ENCODE measurements around the gene THOC6. TPM values are rescaled to one million over a fixed set of nuclear protein-coding genes. Genes with fewer than 3 reads are reported as not detected.

THOC6 gene
- polyA plus RNA-seq, 1 donor from 2014 or later: 11.4 TPM

GRCh38 chr16:3065069-3065741, 41.4 kb downstream of the THOC6 start, which contains the start of gene IL32:
IL32 (plus strand) TSS chr16:3065640; CDS start chr16:3065812, 172 bp downstream.
- H3K36me3 ChIP-seq (ENCODE audit: insufficient read depth, low read length): no peaks in the 10 kb centered on the region
- H3K9ac ChIP-seq (ENCODE audit: low read length): no peak within 1 kb of the TSS
- no peak within 1 kb of the TSS for H3K4me2 ChIP-seq (ENCODE audit: low read length)

GRCh38 chr16:3065742-3066439, 42.1 kb downstream of the THOC6 start:
- Histone ChIP-seq H3K9me3 (ENCODE audit: low read length) (no peaks in the 10 kb centered on the region), H3K27me3 (ENCODE audit: insufficient read depth, low read depth, low read length) (no peaks in the 10 kb centered on the region), H3K4me2 (ENCODE audit: low read length) (no peak overlapping the region), H3K4me3 (ENCODE audit: low read length) (no peak overlapping the region), H3K27ac (ENCODE audit: low read length) (no peak overlapping the region), H4K20me1 (ENCODE audit: insufficient read depth) (no peaks in the 10 kb centered on the region), H3K79me2 (replicated peaks; ENCODE audit: insufficient read depth, low read length) (no peaks in the 10 kb centered on the region), H3F3A (ENCODE audit: insufficient read depth, low read length, poor library complexity, severe bottlenecking) (no peaks in the 10 kb centered on the region), H3K9ac (ENCODE audit: low read length) (no peak overlapping the region), H2AFZ (ENCODE audit: low read depth, low read length) (no peak overlapping the region), H3K9me2 (ENCODE audit: insufficient read depth, low read length) (no peaks in the 10 kb centered on the region), H3K36me3 (ENCODE audit: insufficient read depth, low read length) (no peaks in the 10 kb centered on the region)
- TF ChIP-seq EP300 (conservative IDR thresholded peaks at IDR 0.05; ENCODE audit: poor library complexity, severe bottlenecking) (no peak), EZH2 (IDR thresholded peaks at IDR 0.05; ENCODE audit: borderline replicate concordance, insufficient read depth, low read length, poor library complexity, severe bottlenecking) (no peak), RAD21 (conservative IDR thresholded peaks at IDR 0.05) (no peak), TAF1 (IDR thresholded peaks at IDR 0.05; ENCODE audit: low read depth) (no peak), SMC3 (conservative IDR thresholded peaks at IDR 0.05; ENCODE audit: poor library complexity) (no peak), POLR2AphosphoS5 (IDR thresholded peaks at IDR 0.05) (no peak), MXI1 (conservative IDR thresholded peaks at IDR 0.05; ENCODE audit: poor library complexity, severe bottlenecking) (no peak)
- TF ChIP-seq, protein P1, sequence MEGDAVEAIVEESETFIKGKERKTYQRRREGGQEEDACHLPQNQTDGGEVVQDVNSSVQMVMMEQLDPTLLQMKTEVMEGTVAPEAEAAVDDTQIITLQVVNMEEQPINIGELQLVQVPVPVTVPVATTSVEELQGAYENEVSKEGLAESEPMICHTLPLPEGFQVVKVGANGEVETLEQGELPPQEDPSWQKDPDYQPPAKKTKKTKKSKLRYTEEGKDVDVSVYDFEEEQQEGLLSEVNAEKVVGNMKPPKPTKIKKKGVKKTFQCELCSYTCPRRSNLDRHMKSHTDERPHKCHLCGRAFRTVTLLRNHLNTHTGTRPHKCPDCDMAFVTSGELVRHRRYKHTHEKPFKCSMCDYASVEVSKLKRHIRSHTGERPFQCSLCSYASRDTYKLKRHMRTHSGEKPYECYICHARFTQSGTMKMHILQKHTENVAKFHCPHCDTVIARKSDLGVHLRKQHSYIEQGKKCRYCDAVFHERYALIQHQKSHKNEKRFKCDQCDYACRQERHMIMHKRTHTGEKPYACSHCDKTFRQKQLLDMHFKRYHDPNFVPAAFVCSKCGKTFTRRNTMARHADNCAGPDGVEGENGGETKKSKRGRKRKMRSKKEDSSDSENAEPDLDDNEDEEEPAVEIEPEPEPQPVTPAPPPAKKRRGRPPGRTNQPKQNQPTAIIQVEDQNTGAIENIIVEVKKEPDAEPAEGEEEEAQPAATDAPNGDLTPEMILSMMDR (IDR thresholded peaks at IDR 0.05; ENCODE audit: poor library complexity, severe bottlenecking): no peak

More at GRCh38 chr16:3065069-3065741, 41.4 kb downstream of the THOC6 start, which contains the start of gene IL32:
- Histone ChIP-seq H4K20me1 (ENCODE audit: insufficient read depth) (no peaks in the 10 kb centered on the region), H3K9me3 (ENCODE audit: low read length) (no peaks in the 10 kb centered on the region), H3K4me3 (ENCODE audit: low read length) (no peak within 1 kb of the TSS), H3F3A (ENCODE audit: insufficient read depth, low read length, poor library complexity, severe bottlenecking) (no peaks in the 10 kb centered on the region), H3K27ac (ENCODE audit: low read length) (no peak within 1 kb of the TSS), H3K27me3 (ENCODE audit: insufficient read depth, low read depth, low read length) (no peaks in the 10 kb centered on the region), H3K9me2 (ENCODE audit: insufficient read depth, low read length) (no peaks in the 10 kb centered on the region), H2AFZ (ENCODE audit: low read depth, low read length) (no peak within 1 kb of the TSS), H3K79me2 (replicated peaks; ENCODE audit: insufficient read depth, low read length) (no peaks in the 10 kb centered on the region)
- TF ChIP-seq, protein P1 (IDR thresholded peaks at IDR 0.05; ENCODE audit: poor library complexity, severe bottlenecking): no peak
- no peak for TF ChIP-seq MXI1 (conservative IDR thresholded peaks at IDR 0.05; ENCODE audit: poor library complexity, severe bottlenecking)
- no peak for TF ChIP-seq REST (IDR thresholded peaks at IDR 0.05; ENCODE audit: borderline replicate concordance)
- TF ChIP-seq TAF1 (IDR thresholded peaks at IDR 0.05; ENCODE audit: low read depth): no peak
- no peak for TF ChIP-seq EZH2 (IDR thresholded peaks at IDR 0.05; ENCODE audit: borderline replicate concordance, insufficient read depth, low read length, poor library complexity, severe bottlenecking)
- no peak for TF ChIP-seq RAD21 (conservative IDR thresholded peaks at IDR 0.05)
- TF ChIP-seq POLR2AphosphoS5 (IDR thresholded peaks at IDR 0.05): no peak
- no peak for TF ChIP-seq EP300 (conservative IDR thresholded peaks at IDR 0.05; ENCODE audit: poor library complexity, severe bottlenecking)
- no peak for TF ChIP-seq SMC3 (conservative IDR thresholded peaks at IDR 0.05; ENCODE audit: poor library complexity)
